Measurements from ENCODE around the gene CDH23.

Gene CDH23

DNA sequence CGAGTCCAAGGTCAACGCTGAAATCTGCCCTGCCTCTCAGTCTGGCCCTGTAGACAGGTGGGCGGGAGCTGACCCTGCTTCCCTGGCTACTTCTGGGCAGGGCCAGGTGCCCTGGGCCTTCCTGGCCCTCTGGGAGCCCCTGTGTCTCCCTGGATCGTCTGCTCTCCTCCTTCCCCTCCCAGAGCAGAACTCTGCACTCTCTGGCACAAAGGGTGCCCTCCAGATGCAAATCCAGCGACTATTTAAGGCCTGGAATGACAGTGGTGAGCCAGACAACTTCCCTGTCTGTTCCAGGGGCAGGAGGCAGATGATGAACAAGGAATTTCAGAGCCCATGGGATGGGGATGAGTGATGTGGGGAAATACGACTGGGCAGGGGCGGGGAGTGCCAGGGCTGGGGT lies 259.5 kb downstream of the CDH23 start:
- no peak for TF ChIP-seq ZFX (IDR thresholded peaks at IDR 0.05; ENCODE audit: borderline replicate concordance)
- TF ChIP-seq, protein P1, sequence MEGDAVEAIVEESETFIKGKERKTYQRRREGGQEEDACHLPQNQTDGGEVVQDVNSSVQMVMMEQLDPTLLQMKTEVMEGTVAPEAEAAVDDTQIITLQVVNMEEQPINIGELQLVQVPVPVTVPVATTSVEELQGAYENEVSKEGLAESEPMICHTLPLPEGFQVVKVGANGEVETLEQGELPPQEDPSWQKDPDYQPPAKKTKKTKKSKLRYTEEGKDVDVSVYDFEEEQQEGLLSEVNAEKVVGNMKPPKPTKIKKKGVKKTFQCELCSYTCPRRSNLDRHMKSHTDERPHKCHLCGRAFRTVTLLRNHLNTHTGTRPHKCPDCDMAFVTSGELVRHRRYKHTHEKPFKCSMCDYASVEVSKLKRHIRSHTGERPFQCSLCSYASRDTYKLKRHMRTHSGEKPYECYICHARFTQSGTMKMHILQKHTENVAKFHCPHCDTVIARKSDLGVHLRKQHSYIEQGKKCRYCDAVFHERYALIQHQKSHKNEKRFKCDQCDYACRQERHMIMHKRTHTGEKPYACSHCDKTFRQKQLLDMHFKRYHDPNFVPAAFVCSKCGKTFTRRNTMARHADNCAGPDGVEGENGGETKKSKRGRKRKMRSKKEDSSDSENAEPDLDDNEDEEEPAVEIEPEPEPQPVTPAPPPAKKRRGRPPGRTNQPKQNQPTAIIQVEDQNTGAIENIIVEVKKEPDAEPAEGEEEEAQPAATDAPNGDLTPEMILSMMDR (IDR thresholded peaks at IDR 0.05), result no peak
- H3K27ac ChIP-seq, result no peak overlapping the region

GRCh38 chr10:71657604-71658466 lies 261.1 kb downstream of the CDH23 start:
- H3K27ac ChIP-seq, result no peak overlapping the region

GRCh38 chr10:71658467-71658745 lies 261.7 kb downstream of the CDH23 start:
- TF ChIP-seq ZFX (IDR thresholded peaks at IDR 0.05; ENCODE audit: borderline replicate concordance), result no peak
- TF ChIP-seq, protein P1 (IDR thresholded peaks at IDR 0.05), result no peak
- no peak overlapping the region for H3K27ac ChIP-seq

More at GRCh38 chr10:71657604-71658466, 261.1 kb downstream of the CDH23 start:
- TF ChIP-seq ZFX (IDR thresholded peaks at IDR 0.05; ENCODE audit: borderline replicate concordance), result no peak
- TF ChIP-seq, protein P1 (IDR thresholded peaks at IDR 0.05), result no peak

DNA sequence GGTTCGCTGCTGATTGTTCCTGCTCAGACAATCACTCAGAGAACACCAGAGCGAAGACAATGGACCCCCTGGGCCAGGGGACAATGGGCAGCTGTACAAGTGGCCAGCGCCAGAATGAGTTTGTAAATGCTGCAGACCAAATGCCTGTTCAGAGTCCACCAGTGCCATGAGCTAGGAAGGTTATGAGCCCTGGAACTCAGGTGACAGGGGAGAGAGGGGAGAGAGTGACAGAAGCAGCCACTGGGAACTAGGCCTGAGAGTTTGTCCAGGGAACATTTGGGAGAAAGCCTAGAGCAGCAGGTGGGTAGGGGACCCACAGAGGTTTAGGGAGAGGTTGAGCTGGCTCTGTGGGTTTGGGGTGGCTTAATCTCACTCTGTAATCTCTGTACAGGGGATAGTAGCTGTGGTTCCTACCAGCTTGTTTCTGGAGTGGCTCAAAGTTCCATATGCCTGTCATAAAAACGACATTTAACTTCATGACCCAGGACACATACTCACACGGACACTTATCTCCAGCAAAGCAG lies 262.5 kb downstream of the CDH23 start:
- H3K27ac ChIP-seq, result no peak overlapping the region
- TF ChIP-seq, protein P1 (IDR thresholded peaks at IDR 0.05), result no peak
- no peak for TF ChIP-seq ZFX (IDR thresholded peaks at IDR 0.05; ENCODE audit: borderline replicate concordance)

DNA sequence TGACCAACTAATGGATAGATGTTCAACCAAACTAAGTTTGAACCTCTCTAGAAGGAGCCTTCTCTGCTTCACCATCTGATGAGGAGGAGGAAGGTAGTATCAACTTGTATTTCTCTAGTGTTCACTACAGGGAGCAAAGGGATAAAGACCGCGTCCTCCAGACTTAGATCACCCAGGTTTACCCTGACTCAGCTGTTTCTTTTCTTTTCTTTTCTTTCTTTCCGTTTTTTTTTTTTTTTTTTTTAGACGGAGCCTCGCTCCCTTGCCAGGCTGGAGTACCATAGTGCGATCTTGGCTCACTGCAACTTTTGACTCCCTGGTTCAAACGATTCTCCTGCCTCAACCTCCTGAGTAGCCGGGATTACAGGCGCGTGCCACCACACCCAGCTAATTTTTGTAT lies 263.0 kb downstream of the CDH23 start:
- no peak overlapping the region for H3K27ac ChIP-seq

GRCh38 chr10:71660313-71660712 lies 263.6 kb downstream of the CDH23 start:
- no peak overlapping the region for H3K27ac ChIP-seq
- TF ChIP-seq, protein P1 (IDR thresholded peaks at IDR 0.05), result no peak
- TF ChIP-seq ZFX (IDR thresholded peaks at IDR 0.05; ENCODE audit: borderline replicate concordance), result no peak

More for the DNA sequence above, 263.0 kb downstream of the CDH23 start:
- TF ChIP-seq, protein P1 (IDR thresholded peaks at IDR 0.05), result no peak
- TF ChIP-seq ZFX (IDR thresholded peaks at IDR 0.05; ENCODE audit: borderline replicate concordance), result no peak

GRCh38 chr10:71661060-71661622 lies 264.4 kb downstream of the CDH23 start:
- TF ChIP-seq ZFX (IDR thresholded peaks at IDR 0.05; ENCODE audit: borderline replicate concordance), result no peak
- TF ChIP-seq, protein P1 (IDR thresholded peaks at IDR 0.05), result no peak
- H3K27ac ChIP-seq, result no peak overlapping the region

Measured in 22Rv1 (cell line).